CD4-positive, alpha-beta T cell (primary cell): ENCODE data around the gene TPSB2. TPM values are rescaled to one million over a fixed set of nuclear protein-coding genes. Genes with fewer than 3 reads are reported as not detected.

Source experiments
- ATAC-seq: fragments of 200-7000 bp; cut with Tn5 transposase; one replicate; pipeline ENCODE4 v1.10.0; 2022; ENCODE audit warnings: mild to moderate bottlenecking; ENCODE audit not compliant: poor library complexity
- CTCF ChIA-PET: fragments of 350-600 bp; sonication (Branson Sonifier 250); formaldehyde crosslinking; loops from one replicate; lab custom pipeline; 2021; ENCODE audit warnings: antibody characterized with exemption, inconsistent platforms; lab: Charles Lee
- POLR2A ChIA-PET: fragments of 350-600 bp; sonication (Branson Sonifier 250); formaldehyde crosslinking; loops from one replicate; lab custom pipeline; 2021; ENCODE audit warnings: antibody characterized with exemption, inconsistent platforms; lab: Charles Lee
- DNase-seq, 14 experiments: peaks; one replicate each; pipeline ENCODE4 v3.0.0-alpha.2; 2013 to 2020; ENCODE audit warnings: mixed read lengths in 2 of 14
- H3K27ac ChIP-seq, 2 donors: one replicate each; pipeline versions ENCODE4 v1.5.1 to v1.7.0; 2013; ENCODE audit warnings: low read length in 2 of 2, low read depth in 1 of 2, mild to moderate bottlenecking in 1 of 2
- H3K27me3 ChIP-seq, 2 experiments: 1 replicate in 1 of 2; 2 replicates in 1 of 2; pipeline versions ENCODE4 v1.6.1 to v1.7.0; 2013; ENCODE audit warnings: low read length in 2 of 2, control low read depth in 1 of 2, mild to moderate bottlenecking in 1 of 2, moderate library complexity in 1 of 2; ENCODE audit not compliant: insufficient read depth in 2 of 2, control insufficient read depth in 1 of 2
- H3K36me3 ChIP-seq: one replicate; pipeline ENCODE4 v1.6.1; 2013; ENCODE audit warnings: low read length, control low read depth; ENCODE audit not compliant: insufficient read depth
- H3K4me1 ChIP-seq: one replicate; pipeline ENCODE4 v1.6.1; 2013; ENCODE audit warnings: low read length, control low read depth; ENCODE audit not compliant: insufficient read depth
- H3K4me3 ChIP-seq: one replicate; pipeline ENCODE4 v1.5.1; 2013; ENCODE audit warnings: mild to moderate bottlenecking, low read length, moderate library complexity
- H3K9me3 ChIP-seq, 2 experiments: 1 replicate in 1 of 2; 2 replicates in 1 of 2; pipeline versions ENCODE4 v1.6.1 to v1.7.0; 2013; ENCODE audit warnings: low read length in 2 of 2, mild to moderate bottlenecking in 2 of 2, control low read depth in 1 of 2, moderate library complexity in 1 of 2; ENCODE audit not compliant: control insufficient read depth in 1 of 2, insufficient read depth in 1 of 2
- H3K27ac Mint-ChIP-seq: one replicate; pipeline ENCODE4 v1.8.0; 2020; ENCODE audit warnings: mixed read lengths
- H3K27me3 Mint-ChIP-seq: one replicate; pipeline ENCODE4 v1.8.0; 2021; ENCODE audit warnings: mixed read lengths
- H3K36me3 Mint-ChIP-seq: one replicate; pipeline ENCODE4 v1.8.0; 2021; ENCODE audit warnings: low read depth, mixed read lengths
- H3K4me1 Mint-ChIP-seq: one replicate; pipeline ENCODE4 v1.8.0; 2021; ENCODE audit warnings: low read depth, mixed read lengths
- H3K4me3 Mint-ChIP-seq: one replicate; pipeline ENCODE4 v1.8.0; 2020; ENCODE audit warnings: mild to moderate bottlenecking, mixed read lengths
- H3K9me3 Mint-ChIP-seq: one replicate; pipeline ENCODE4 v1.8.0; 2020; ENCODE audit warnings: mixed read lengths
- CTCF ChIP-seq: fragments of 200-600 bp; IDR thresholded peaks from one replicate; pipeline ENCODE4 v1.8.0; 2022; ENCODE audit warnings: antibody characterized with exemption, mild to moderate bottlenecking
- intact Hi-C, 2 experiments: fragments of 100-400 bp; cut with DNase I in 1 of 2; cut with micrococcal nuclease in 1 of 2; formaldehyde crosslinking; loops; one replicate each; pipeline versions ENCODE4 v1.15.1 to v1.9.0; 2023 to 2025; cut with DNase I, micrococcal nuclease
- total RNA-seq, 174 experiments: library from RNA in 2 of 174; stranded (reverse) in 2 of 174; gene quantifications; one replicate each; pipeline ENCODE4 v1.2.3 and lab custom pipeline; 2021 to 2026

The TPSB2 gene
- total RNA-seq, 2 experiments from 2014 or later: not detected

GRCh38 chr16:1195393-1195666, 34.7 kb downstream of the TPSB2 start:
- H3K9me3 ChIP-seq: peaks cover 0 to 10% of the 10 kb centered on the region in 2 experiments
- H3K4me3 ChIP-seq: no peak overlapping the region
- ChIA-PET CTCF (no interaction called here), POLR2A (no interaction called here)
- intact Hi-C loops: loop anchor here in 1 of 2 experiments (10.0 kb wide), 1 partner anchor 381 kb away; no protein-coding TSS in a partner anchor
- DNase-seq (no peak), ATAC-seq (no peak)
- no peaks in the 10 kb centered on the region for H3K36me3 ChIP-seq
- H3K4me1 Mint-ChIP-seq: no peaks in the 10 kb centered on the region
- no peak overlapping the region for H3K27ac ChIP-seq
- no peaks in the 10 kb centered on the region for H3K36me3 Mint-ChIP-seq
- no peak for TF ChIP-seq CTCF
- no peak overlapping the region for H3K27ac Mint-ChIP-seq
- peaks cover 0 to 3% of the 10 kb centered on the region in 2 experiments for H3K27me3 ChIP-seq
- peaks cover 3% of the 10 kb centered on the region for H3K9me3 Mint-ChIP-seq
- no peaks in the 10 kb centered on the region for H3K27me3 Mint-ChIP-seq
- no peak overlapping the region for H3K4me3 Mint-ChIP-seq
- peaks cover 5% of the 10 kb centered on the region for H3K4me1 ChIP-seq

- peaks cover 2% of the 10 kb centered on the region for H3K9me3 Mint-ChIP-seq
- no peaks in the 10 kb centered on the region for H3K36me3 Mint-ChIP-seq
- Histone ChIP-seq H3K9me3 (peaks cover 0 to 6% of the 10 kb centered on the region in 2 experiments), H3K27ac (no peak overlapping the region), H3K36me3 (no peaks in the 10 kb centered on the region), H3K4me1 (peaks cover 5% of the 10 kb centered on the region), H3K27me3 (peaks cover 0 to 3% of the 10 kb centered on the region in 2 experiments), H3K4me3 (no peak overlapping the region)
- ATAC-seq (no peak), DNase-seq (peak in 6 of 14 experiments; percentile 13 to 51 (median 40))
- H3K27ac Mint-ChIP-seq: no peak overlapping the region
- POLR2A ChIA-PET: no interaction called here
- H3K4me1 Mint-ChIP-seq: no peaks in the 10 kb centered on the region
- intact Hi-C loops: loop anchor here (1.0 to 10.0 kb wide), 5 partner anchors 89 to 483 kb away; no protein-coding TSS in a partner anchor
- TF ChIP-seq CTCF: peak; percentile 70
- no peak overlapping the region for H3K4me3 Mint-ChIP-seq
- CTCF ChIA-PET: no interaction called here
- H3K27me3 Mint-ChIP-seq: no peaks in the 10 kb centered on the region
Measured at GRCh38 chr16:1194665-1195392, 35.2 kb downstream of the TPSB2 start.

GRCh38 chr16:1193825-1194581, 36.0 kb downstream of the TPSB2 start:
- Mint-ChIP-seq H3K36me3 (no peaks in the 10 kb centered on the region), H3K4me3 (no peak overlapping the region), H3K27ac (no peak overlapping the region), H3K9me3 (no peaks in the 10 kb centered on the region), H3K27me3 (no peaks in the 10 kb centered on the region), H3K4me1 (no peaks in the 10 kb centered on the region)
- no peak for DNase-seq
- Histone ChIP-seq H3K36me3 (no peaks in the 10 kb centered on the region), H3K27me3 (peaks cover 0 to 9% of the 10 kb centered on the region in 2 experiments), H3K27ac (no peak overlapping the region), H3K4me1 (peaks cover 5% of the 10 kb centered on the region), H3K9me3 (peaks cover 0 to 2% of the 10 kb centered on the region in 2 experiments), H3K4me3 (no peak overlapping the region)
- ChIA-PET CTCF (no interaction called here), POLR2A (no interaction called here)
- no peak for TF ChIP-seq CTCF
- intact Hi-C loops: loop anchor here (1.0 to 10.0 kb wide), 5 partner anchors 88 to 482 kb away; no protein-coding TSS in a partner anchor
- ATAC-seq: no peak
